Naive B cell (primary cell): ENCODE data around the gene ITGB2. TPM values are rescaled to one million over a fixed set of nuclear protein-coding genes. Genes with fewer than 3 reads are reported as not detected.

Experiments used
- ATAC-seq, 2 donors: fragments of 150-1000 bp; cut with Tn5 transposase; 2 replicates each; pipeline ENCODE4 v1.10.0; 2021; ENCODE audit warnings: low read depth in 2 of 2, mild to moderate bottlenecking in 2 of 2, moderate library complexity in 2 of 2
- DNase-seq: peaks from one replicate; pipeline ENCODE4 v3.0.0; 2022
- H3K27ac Mint-ChIP-seq, 6 donors: one replicate each; pipeline ENCODE4 v1.8.0; 2020 to 2022; ENCODE audit warnings: mild to moderate bottlenecking in 6 of 6, mixed read lengths in 6 of 6, moderate library complexity in 5 of 6, inconsistent platforms in 2 of 6
- H3K27me3 Mint-ChIP-seq, 3 donors: one replicate each; pipeline ENCODE4 v1.8.0; 2021 to 2022; ENCODE audit warnings: mixed read lengths in 3 of 3, mild to moderate bottlenecking in 1 of 3
- H3K36me3 Mint-ChIP-seq, 2 donors: one replicate each; pipeline ENCODE4 v1.8.0; 2020 to 2022; ENCODE audit warnings: mixed read lengths in 2 of 2, inconsistent platforms in 1 of 2, mild to moderate bottlenecking in 1 of 2
- H3K4me1 Mint-ChIP-seq, 3 donors: one replicate each; pipeline ENCODE4 v1.8.0; 2020 to 2022; ENCODE audit warnings: mixed read lengths in 3 of 3, inconsistent platforms in 1 of 3, mild to moderate bottlenecking in 1 of 3, moderate library complexity in 1 of 3
- H3K4me3 Mint-ChIP-seq, 8 donors: one replicate each; pipeline ENCODE4 v1.8.0; 2020 to 2022; ENCODE audit warnings: mild to moderate bottlenecking in 8 of 8, mixed read lengths in 8 of 8, moderate library complexity in 8 of 8, inconsistent platforms in 2 of 8
- H3K9me3 Mint-ChIP-seq, 7 donors: one replicate each; pipeline ENCODE4 v1.8.0; 2020 to 2022; ENCODE audit warnings: mixed read lengths in 7 of 7, mild to moderate bottlenecking in 5 of 7, inconsistent platforms in 2 of 7, moderate library complexity in 1 of 7
- polyA plus RNA-seq, 6 donors: library from polyadenylated mRNA; unstranded; fragments of 300-500 nt; fragmentation: Illumina TruSeq; gene quantifications; one replicate each; pipeline ENCODE4 v1.2.3, GENCODE V29; 2021; ENCODE audit warnings: low read depth in 6 of 6

The ITGB2 gene
- polyA plus RNA-seq, 6 donors from 2014 or later, result 220 to 346 (median 303) TPM

GRCh38 chr21:44855572-44855971 is 65.1 kb downstream of the ITGB2 start:
- peak overlapping the region in 1 of 6 donors; percentile 57 for H3K27ac Mint-ChIP-seq
- no peak for DNase-seq
- no peaks in the 10 kb centered on the region for H3K9me3 Mint-ChIP-seq
- H3K4me1 Mint-ChIP-seq, result peaks cover 9 to 15% (median 12%) of the 10 kb centered on the region in 3 donors
- H3K4me3 Mint-ChIP-seq, result no peak overlapping the region
- no peak for ATAC-seq
- H3K27me3 Mint-ChIP-seq, result no peaks in the 10 kb centered on the region
- peaks cover 13% of the 10 kb centered on the region in 2 donors for H3K36me3 Mint-ChIP-seq

- ATAC-seq (peak in 1 of 2 donors; percentile 27), DNase-seq (no peak)
- Mint-ChIP-seq H3K27me3 (no peaks in the 10 kb centered on the region), H3K9me3 (no peaks in the 10 kb centered on the region), H3K27ac (peak overlapping the region in 4 of 6 donors; percentile 11 to 47 (median 25)), H3K4me3 (peak overlapping the region in 5 of 8 donors; percentile 15 to 69 (median 32)), H3K36me3 (peaks cover 7 to 14% of the 10 kb centered on the region in 2 donors), H3K4me1 (peaks cover 9 to 12% (median 11%) of the 10 kb centered on the region in 3 donors)
Measured at GRCh38 chr21:44854664-44855446, 65.8 kb downstream of the ITGB2 start.

- DNase-seq (no peak), ATAC-seq (peak in 1 of 2 donors; percentile 28)
- H3K4me1 Mint-ChIP-seq, result peaks cover 9 to 12% (median 11%) of the 10 kb centered on the region in 3 donors
- peak overlapping the region in 3 of 8 donors; percentile 15 to 69 (median 32) for H3K4me3 Mint-ChIP-seq
- H3K9me3 Mint-ChIP-seq, result no peaks in the 10 kb centered on the region
- peaks cover 7 to 18% of the 10 kb centered on the region in 2 donors for H3K36me3 Mint-ChIP-seq
- H3K27me3 Mint-ChIP-seq, result no peaks in the 10 kb centered on the region
- peak overlapping the region in 2 of 6 donors; percentile 11 to 85 for H3K27ac Mint-ChIP-seq
Measured at GRCh38 chr21:44854391-44854663, 66.4 kb downstream of the ITGB2 start.

GRCh38 chr21:44853601-44854390 is 66.9 kb downstream of the ITGB2 start:
- peaks cover 13 to 18% of the 10 kb centered on the region in 2 donors for H3K36me3 Mint-ChIP-seq
- peaks cover 9 to 12% (median 11%) of the 10 kb centered on the region in 3 donors for H3K4me1 Mint-ChIP-seq
- peak overlapping the region in 1 of 8 donors; percentile 5 for H3K4me3 Mint-ChIP-seq
- H3K27me3 Mint-ChIP-seq, result no peaks in the 10 kb centered on the region
- no peak for ATAC-seq
- DNase-seq, result no peak
- H3K9me3 Mint-ChIP-seq, result no peaks in the 10 kb centered on the region
- peak overlapping the region in 2 of 6 donors; percentile 52 to 85 for H3K27ac Mint-ChIP-seq

- Mint-ChIP-seq H3K4me3 (no peak overlapping the region), H3K9me3 (no peaks in the 10 kb centered on the region), H3K27ac (no peak overlapping the region), H3K27me3 (peaks cover 0 to 5% (median 0%) of the 10 kb centered on the region in 3 donors), H3K36me3 (peaks cover 11 to 18% of the 10 kb centered on the region in 2 donors), H3K4me1 (peaks cover 16 to 26% (median 17%) of the 10 kb centered on the region in 3 donors)
- DNase-seq (no peak), ATAC-seq (no peak)
Measured at GRCh38 chr21:44850905-44851657, 69.6 kb downstream of the ITGB2 start.

- Mint-ChIP-seq H3K27me3 (peaks cover 0 to 5% (median 3%) of the 10 kb centered on the region in 3 donors), H3K4me3 (no peak overlapping the region), H3K4me1 (peaks cover 19 to 30% (median 20%) of the 10 kb centered on the region in 3 donors), H3K27ac (no peak overlapping the region), H3K9me3 (no peaks in the 10 kb centered on the region), H3K36me3 (peaks cover 8 to 18% of the 10 kb centered on the region in 2 donors)
- ATAC-seq (no peak), DNase-seq (no peak)
Measured at GRCh38 chr21:44850208-44850800, 70.4 kb downstream of the ITGB2 start.

- Mint-ChIP-seq H3K27me3 (peaks cover 4 to 9% (median 5%) of the 10 kb centered on the region in 3 donors), H3K27ac (no peak overlapping the region), H3K36me3 (peaks cover 8 to 18% of the 10 kb centered on the region in 2 donors), H3K4me1 (peaks cover 16 to 30% (median 19%) of the 10 kb centered on the region in 3 donors), H3K9me3 (no peaks in the 10 kb centered on the region), H3K4me3 (no peak overlapping the region)
- DNase-seq (no peak), ATAC-seq (no peak)
Measured at GRCh38 chr21:44849616-44850130, 71.0 kb downstream of the ITGB2 start.

- peaks cover 5 to 16% (median 8%) of the 10 kb centered on the region in 3 donors for H3K27me3 Mint-ChIP-seq
- ATAC-seq (no peak), DNase-seq (no peak)
- no peaks in the 10 kb centered on the region for H3K9me3 Mint-ChIP-seq
- H3K27ac Mint-ChIP-seq, result no peak overlapping the region
- no peak overlapping the region for H3K4me3 Mint-ChIP-seq
- peaks cover 8 to 12% of the 10 kb centered on the region in 2 donors for H3K36me3 Mint-ChIP-seq
- H3K4me1 Mint-ChIP-seq, result peaks cover 11 to 24% (median 20%) of the 10 kb centered on the region in 3 donors
Measured at GRCh38 chr21:44848821-44849521, 71.7 kb downstream of the ITGB2 start.

GRCh38 chr21:44847261-44848056 is 73.2 kb downstream of the ITGB2 start:
- Mint-ChIP-seq H3K4me1 (peaks cover 8 to 20% (median 18%) of the 10 kb centered on the region in 3 donors), H3K27me3 (peaks cover 5 to 31% (median 19%) of the 10 kb centered on the region in 3 donors), H3K9me3 (no peaks in the 10 kb centered on the region), H3K27ac (peak overlapping the region in 3 of 6 donors; percentile 70 to 94 (median 77)), H3K36me3 (peaks cover 8 to 10% of the 10 kb centered on the region in 2 donors), H3K4me3 (peak overlapping the region in 1 of 8 donors; percentile 54)
- DNase-seq, result no peak
- no peak for ATAC-seq

GRCh38 chr21:44846485-44847260 is 74.0 kb downstream of the ITGB2 start:
- DNase-seq, result peak; percentile 61
- H3K4me3 Mint-ChIP-seq, result peak overlapping the region; percentile 61 to 86 (median 72)
- H3K36me3 Mint-ChIP-seq, result peaks cover 8 to 10% of the 10 kb centered on the region in 2 donors
- peak; percentile 90 to 92 for ATAC-seq
- peaks cover 8 to 20% (median 18%) of the 10 kb centered on the region in 3 donors for H3K4me1 Mint-ChIP-seq
- H3K27me3 Mint-ChIP-seq, result peaks cover 5 to 37% (median 27%) of the 10 kb centered on the region in 3 donors
- H3K9me3 Mint-ChIP-seq, result no peaks in the 10 kb centered on the region
- H3K27ac Mint-ChIP-seq, result peak overlapping the region; percentile 14 to 94 (median 70)

- H3K27ac Mint-ChIP-seq, result peak overlapping the region; percentile 14 to 94 (median 52)
- ATAC-seq, result no peak
- peaks cover 5 to 42% (median 31%) of the 10 kb centered on the region in 3 donors for H3K27me3 Mint-ChIP-seq
- peaks cover 8 to 20% (median 18%) of the 10 kb centered on the region in 3 donors for H3K4me1 Mint-ChIP-seq
- peak overlapping the region; percentile 61 to 86 (median 72) for H3K4me3 Mint-ChIP-seq
- H3K36me3 Mint-ChIP-seq, result peaks cover 8 to 10% of the 10 kb centered on the region in 2 donors
- peaks cover 0 to 1% (median 0%) of the 10 kb centered on the region in 7 donors for H3K9me3 Mint-ChIP-seq
- no peak for DNase-seq
Measured at GRCh38 chr21:44846224-44846484, 74.5 kb downstream of the ITGB2 start.
